PFSK-1 (cell line): ENCODE results near the gene ABRACL.

Experiments used
- FOXP2 ChIP-seq: optimal IDR thresholded peaks from 2 replicates; pipeline ENCODE3; 2011; ENCODE audit warnings: borderline replicate concordance, control low read depth, inconsistent platforms; ENCODE audit not compliant: insufficient read depth; ENCODE audit errors: extremely low read length, extremely low read depth
- POLR2AphosphoS5 ChIP-seq: IDR thresholded peaks from 2 replicates; pipeline ENCODE4 v1.6.1; 2012; ENCODE audit warnings: low read depth, mild to moderate bottlenecking, control low read depth, low read length, moderate library complexity
- REST ChIP-seq, 2 experiments: IDR thresholded peaks; 2 replicates each; pipeline versions ENCODE4 v1.6.1 to v1.8.0; 2011 to 2012; ENCODE audit warnings: low read depth in 2 of 2, low read length in 2 of 2, control low read depth in 1 of 2, inconsistent platforms in 1 of 2, mild to moderate bottlenecking in 1 of 2, moderate library complexity in 1 of 2; ENCODE audit not compliant: insufficient read depth in 1 of 2
- SIN3A ChIP-seq: IDR thresholded peaks from 2 replicates; pipeline ENCODE4 v1.6.1; 2012; ENCODE audit warnings: mild to moderate bottlenecking, low read length, moderate library complexity, borderline replicate concordance; ENCODE audit not compliant: insufficient read depth
- TAF1 ChIP-seq: IDR thresholded peaks from 2 replicates; pipeline ENCODE4 v1.6.1; 2012; ENCODE audit warnings: low read length, control low read depth, borderline replicate concordance; ENCODE audit not compliant: insufficient read depth

Gene ABRACL

GRCh38 chr6:139017227-139017626, 11.3 kb upstream of the ABRACL start:
- no peak for TF ChIP-seq TAF1
- no peak for TF ChIP-seq POLR2AphosphoS5
- no peak for TF ChIP-seq FOXP2

- TF ChIP-seq FOXP2 (no peak), SIN3A (no peak), POLR2AphosphoS5 (no peak), TAF1 (no peak), REST (IDR thresholded peaks at IDR 0.05; ENCODE audit: insufficient read depth in 1 of 2, low read depth in 2 of 2, low read length in 2 of 2) (no peak)
Measured at GRCh38 chr6:139019722-139020121, 8.8 kb upstream of the ABRACL start.

GRCh38 chr6:139020689-139021088, 7.9 kb upstream of the ABRACL start:
- TF ChIP-seq TAF1 (no peak), FOXP2 (no peak), REST (IDR thresholded peaks at IDR 0.05; ENCODE audit: insufficient read depth in 1 of 2, low read depth in 2 of 2, low read length in 2 of 2) (no peak), SIN3A (no peak), POLR2AphosphoS5 (no peak)

GRCh38 chr6:139027620-139028182, 844 bp upstream of the ABRACL start:
- no peak for TF ChIP-seq TAF1
- TF ChIP-seq SIN3A = no peak
- TF ChIP-seq POLR2AphosphoS5 = no peak
- TF ChIP-seq REST (IDR thresholded peaks at IDR 0.05; ENCODE audit: insufficient read depth in 1 of 2, low read depth in 2 of 2, low read length in 2 of 2) = no peak
- TF ChIP-seq FOXP2 = no peak

GRCh38 chr6:139028215-139028657, 309 bp upstream of the ABRACL start:
- TF ChIP-seq FOXP2 (no peak), SIN3A (no peak), TAF1 (no peak), POLR2AphosphoS5 (no peak), REST (IDR thresholded peaks at IDR 0.05; ENCODE audit: insufficient read depth in 1 of 2, low read depth in 2 of 2, low read length in 2 of 2) (no peak)
